ENCODE results near the gene GRAP2. TPM values are rescaled to one million over a fixed set of nuclear protein-coding genes. Genes with fewer than 3 reads are reported as not detected.

The GRAP2 gene
- total and polyA plus RNA-seq, 2 of the 4 experiments (the other 2 are of a cell fraction): not detected

DNA sequence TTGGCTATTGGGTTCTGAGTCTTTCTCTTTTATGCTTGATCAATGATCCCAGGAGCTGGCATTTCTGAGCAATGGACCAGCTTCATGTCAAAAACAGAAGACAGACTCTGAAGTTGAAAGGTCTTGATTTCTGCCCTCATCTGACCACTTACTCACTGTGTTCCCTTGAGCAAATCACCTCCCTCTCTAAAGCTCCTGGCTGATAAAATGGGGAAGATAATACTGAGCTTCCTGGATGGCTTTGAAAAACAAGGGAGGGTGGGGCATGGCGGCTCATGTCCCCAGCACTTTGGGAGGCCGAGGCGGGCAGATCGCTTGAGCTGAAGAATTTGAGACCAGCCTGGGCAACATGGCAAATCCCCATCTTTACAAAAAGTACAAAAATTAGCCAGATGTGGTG lies 100.2 kb downstream of the GRAP2 start:
- H3K14ac ChIP-seq (replicated peaks; ENCODE audit: low read depth, low read length): no peak overlapping the region
- H3K18ac ChIP-seq (ENCODE audit: low read depth, low read length): no peak overlapping the region
- no peak overlapping the region for H3K4me2 ChIP-seq (ENCODE audit: low read depth, low read length)
- H4K8ac ChIP-seq (ENCODE audit: low read depth in 2 of 2, low read length in 2 of 2): no peak overlapping the region
- no peak overlapping the region for H4K91ac ChIP-seq (ENCODE audit: insufficient read depth, low read depth, low read length)
- no TSS peak for BruUV-seq (replicated peaks)
- no peak overlapping the region for H3K27ac ChIP-seq (ENCODE audit: insufficient read depth, low read length)
- no peak for TF ChIP-seq BHLHE40 (IDR thresholded peaks at IDR 0.05; ENCODE audit: low read depth, low read length)
- TF ChIP-seq NFE2L2 (IDR thresholded peaks at IDR 0.05; ENCODE audit: low read depth, low read length): no peak
- TF ChIP-seq RCOR1 (IDR thresholded peaks at IDR 0.05; ENCODE audit: insufficient replicate concordance, low read length): no peak
- no peak for TF ChIP-seq RAD21 (IDR thresholded peaks at IDR 0.05; ENCODE audit: low read length)
- TF ChIP-seq, protein P1, sequence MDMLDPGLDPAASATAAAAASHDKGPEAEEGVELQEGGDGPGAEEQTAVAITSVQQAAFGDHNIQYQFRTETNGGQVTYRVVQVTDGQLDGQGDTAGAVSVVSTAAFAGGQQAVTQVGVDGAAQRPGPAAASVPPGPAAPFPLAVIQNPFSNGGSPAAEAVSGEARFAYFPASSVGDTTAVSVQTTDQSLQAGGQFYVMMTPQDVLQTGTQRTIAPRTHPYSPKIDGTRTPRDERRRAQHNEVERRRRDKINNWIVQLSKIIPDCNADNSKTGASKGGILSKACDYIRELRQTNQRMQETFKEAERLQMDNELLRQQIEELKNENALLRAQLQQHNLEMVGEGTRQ (IDR thresholded peaks at IDR 0.05; ENCODE audit: low read depth, low read length): no peak
- no peak for TF ChIP-seq MXI1 (IDR thresholded peaks at IDR 0.05; ENCODE audit: borderline replicate concordance, low read depth, low read length)
- TF ChIP-seq CTCF (conservative IDR thresholded peaks at IDR 0.05; ENCODE audit: low read depth, low read length): no peak
- dilution Hi-C loops (cut with HindIII; ENCODE audit: low sequenced_read_pairs, unreplicated experiment) (no loop called here), in situ Hi-C loops (cut with MboI; ENCODE audit: low sequenced_read_pairs) (no loop called here), intact Hi-C loops (cut with micrococcal nuclease) (no loop called here)
- H2AK5ac ChIP-seq (ENCODE audit: low read depth, low read length): no peak overlapping the region
- H3K23ac ChIP-seq (ENCODE audit: low read depth, low read length): no peak overlapping the region
- H3K79me1 ChIP-seq (ENCODE audit: low read depth in 1 of 2, low read length in 2 of 2): no peaks in the 10 kb centered on the region
- H2BK20ac ChIP-seq (ENCODE audit: low read depth, low read length): no peak overlapping the region
- no peaks in the 10 kb centered on the region; the same call in 1 of the 2 replicates for H3K9me1 ChIP-seq (ENCODE audit: insufficient read depth, low read length)
- H3K9ac ChIP-seq (ENCODE audit: low read depth, low read length): no peak overlapping the region
- no CpG with 5 or more reads among the region's 4 CpGs for WGBS, 2 experiments (ENCODE audit: extremely low coverage in 2 of 2, insufficient read length in 1 of 2)
- ATAC-seq (ENCODE audit: low read depth) (no peak), DNase-seq (no peak)
- H3K27me3 ChIP-seq (ENCODE audit: control insufficient read depth, insufficient read depth, low read length): peaks cover 36% of the 10 kb centered on the region
- ChIA-PET POLR2A (ENCODE audit: unreplicated experiment) (no interaction called here), CTCF (no interaction called here)
- no peak overlapping the region for H3K56ac ChIP-seq (ENCODE audit: extremely low read depth, insufficient read depth, low read length)
- no peaks in the 10 kb centered on the region for H3K36me3 ChIP-seq (ENCODE audit: control insufficient read depth, insufficient read depth, low read length)
- no peak overlapping the region for H2AFZ ChIP-seq (replicated peaks; ENCODE audit: low read length, poor library complexity)
- H2AK9ac ChIP-seq (replicated peaks; ENCODE audit: low read depth, low read length, poor library complexity): no peak overlapping the region
- H2BK5ac ChIP-seq (ENCODE audit: low read depth, low read length, poor library complexity, severe bottlenecking): no peak overlapping the region
- no peaks in the 10 kb centered on the region for H4K20me1 ChIP-seq (ENCODE audit: insufficient read depth, low read length)
- H4K5ac ChIP-seq (ENCODE audit: low read depth, low read length): no peak overlapping the region
- no peak overlapping the region for H2BK120ac ChIP-seq (ENCODE audit: low read depth, low read length)
- no peak overlapping the region for H3K4me3 ChIP-seq (ENCODE audit: insufficient read depth, low read depth, low read length)
- H2BK15ac ChIP-seq (ENCODE audit: low read depth, low read length): no peak overlapping the region
- no peak overlapping the region for H3K4ac ChIP-seq (ENCODE audit: low read depth, low read length)
- no peaks in the 10 kb centered on the region for H3K9me3 ChIP-seq (ENCODE audit: control insufficient read depth, insufficient read depth, low read length)
- H3K4me1 ChIP-seq (ENCODE audit: control insufficient read depth, insufficient read depth, low read length): peaks cover 4% of the 10 kb centered on the region
